Measurements from ENCODE around the gene APOL6. TPM values are rescaled to one million over a fixed set of nuclear protein-coding genes. Genes with fewer than 3 reads are reported as not detected.
A peak's percentile ranks its signal among the peaks of the same experiment; 100 is the strongest.

The APOL6 gene
- total and polyA plus RNA-seq, 2 experiments from 2014 or later, result 8.0 to 20.8 TPM

DNA sequence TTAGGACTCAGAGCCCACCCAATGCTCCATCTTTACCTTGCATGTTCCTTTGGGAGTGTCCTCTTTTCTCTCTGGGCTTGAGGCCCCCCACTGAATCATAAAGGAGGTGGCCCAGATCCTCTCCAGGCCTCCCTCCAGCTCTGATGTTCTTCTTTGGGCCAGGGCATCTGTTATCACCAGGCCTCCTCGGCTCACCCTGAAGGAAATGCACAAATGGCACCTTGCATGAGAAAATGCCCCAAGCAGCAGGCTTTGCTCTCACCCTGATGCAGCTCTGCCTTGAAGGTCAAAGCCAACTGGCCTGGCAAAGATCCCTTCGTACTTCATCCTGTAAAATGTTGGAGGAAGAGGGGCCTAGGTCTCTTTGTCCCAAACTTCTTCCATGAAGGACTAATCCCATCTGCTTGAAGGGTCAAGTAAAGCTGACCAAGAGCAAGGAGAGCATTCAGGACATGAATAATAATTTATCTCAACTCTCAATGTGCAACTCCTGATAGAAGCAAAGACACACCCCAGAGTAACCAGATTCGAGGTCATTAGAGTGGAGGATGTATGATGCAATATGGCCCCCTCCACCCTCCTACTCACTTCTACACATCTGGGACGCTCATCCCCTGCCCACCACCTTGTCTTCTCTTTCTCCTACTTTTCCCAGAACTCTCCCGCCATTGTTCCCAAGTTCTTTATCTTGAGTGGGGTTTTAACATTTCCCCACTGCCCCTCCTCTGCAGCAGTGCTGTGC lies 9.5 kb downstream of the APOL6 start:
- peaks cover 21% of the 10 kb centered on the region for H3K79me2 ChIP-seq (ENCODE audit: insufficient read depth)
- H3K4me2 ChIP-seq (ENCODE audit: unreplicated experiment), result no peak overlapping the region
- peaks cover 14% of the 10 kb centered on the region for H3F3A ChIP-seq (ENCODE audit: insufficient read depth)
- H3K4me1 ChIP-seq (ENCODE audit: insufficient read depth), result peaks cover 16% of the 10 kb centered on the region
- H3K4me3 ChIP-seq, result no peak overlapping the region
- 68 to 70% methylated on average over 5 of the region's 5 CpGs for whole genome bisulfite sequencing, 2 experiments (ENCODE audit: low coverage in 1 of 2, low lambda C conversion rate in 2 of 2, missing lambda C conversion rate in 2 of 2)
- H4K20me1 ChIP-seq (ENCODE audit: insufficient read depth), result no peaks in the 10 kb centered on the region
- no peak overlapping the region for H3K27ac ChIP-seq
- in situ Hi-C loops (cut with MboI), result no loop called here
- no peak overlapping the region for H3K9ac ChIP-seq
- no peaks in the 10 kb centered on the region for H3K9me2 ChIP-seq (ENCODE audit: insufficient read depth)
- no peaks in the 10 kb centered on the region for H3K27me3 ChIP-seq (replicated peaks; ENCODE audit: insufficient read depth)
- H3K9me3 ChIP-seq (ENCODE audit: low read depth), result no peaks in the 10 kb centered on the region
- no peak for DNase-seq
- TF ChIP-seq EZH2 (IDR thresholded peaks at IDR 0.05; ENCODE audit: insufficient read depth, poor library complexity, severe bottlenecking) (no peak), EZH2phosphoT487 (IDR thresholded peaks at IDR 0.05; ENCODE audit: insufficient read depth, low read depth) (no peak)
- H2AFZ ChIP-seq, result no peak overlapping the region
- H3K36me3 ChIP-seq (ENCODE audit: low read depth), result peaks cover 25% of the 10 kb centered on the region

GRCh38 chr22:35660291-35661127 lies 12.3 kb downstream of the APOL6 start:
- Histone ChIP-seq H3K9ac (no peak overlapping the region), H3K9me3 (ENCODE audit: low read depth) (no peaks in the 10 kb centered on the region), H3K27ac (peak overlapping the region; percentile 34; the same call in 1 of the 2 replicates), H3F3A (ENCODE audit: insufficient read depth) (peaks cover 14% of the 10 kb centered on the region), H3K4me2 (ENCODE audit: unreplicated experiment) (no peak overlapping the region), H3K4me3 (no peak overlapping the region), H4K20me1 (ENCODE audit: insufficient read depth) (no peaks in the 10 kb centered on the region), H2AFZ (no peak overlapping the region), H3K36me3 (ENCODE audit: low read depth) (peaks cover 26% of the 10 kb centered on the region), H3K4me1 (ENCODE audit: insufficient read depth) (peaks cover 16% of the 10 kb centered on the region), H3K27me3 (replicated peaks; ENCODE audit: insufficient read depth) (no peaks in the 10 kb centered on the region), H3K9me2 (ENCODE audit: insufficient read depth) (no peaks in the 10 kb centered on the region), H3K79me2 (ENCODE audit: insufficient read depth) (peaks cover 14% of the 10 kb centered on the region)
- TF ChIP-seq EZH2 (IDR thresholded peaks at IDR 0.05; ENCODE audit: insufficient read depth, poor library complexity, severe bottlenecking) (no peak), EZH2phosphoT487 (IDR thresholded peaks at IDR 0.05; ENCODE audit: insufficient read depth, low read depth) (no peak)
- in situ Hi-C loops (cut with MboI), result no loop called here
- 87 to 94% methylated on average over 2 of the region's 2 CpGs for WGBS, 2 experiments (ENCODE audit: low coverage in 1 of 2, low lambda C conversion rate in 2 of 2, missing lambda C conversion rate in 2 of 2)
- DNase-seq, result peak; percentile 51

DNA sequence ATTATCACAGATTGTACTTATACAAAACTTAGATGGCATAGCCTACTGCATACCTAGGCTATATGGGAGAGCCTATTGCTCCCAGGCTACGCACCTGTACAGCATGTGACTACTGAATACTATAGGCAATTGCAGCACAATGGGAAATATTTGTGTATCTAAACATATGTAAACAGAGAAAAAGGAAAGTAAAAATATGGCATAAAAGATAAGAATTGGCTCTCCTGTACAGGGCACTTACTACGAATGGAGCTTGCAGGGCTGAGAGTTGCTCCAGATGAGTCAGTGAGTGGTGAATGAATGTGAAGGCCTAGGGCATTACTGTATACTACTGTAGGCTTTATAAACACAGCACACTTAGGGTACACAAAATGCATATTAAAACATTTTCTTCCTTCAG lies 13.2 kb downstream of the APOL6 start:
- H3K4me1 ChIP-seq (ENCODE audit: insufficient read depth), result peaks cover 16% of the 10 kb centered on the region
- H3K79me2 ChIP-seq (ENCODE audit: insufficient read depth), result peaks cover 14% of the 10 kb centered on the region
- no peaks in the 10 kb centered on the region for H3K9me2 ChIP-seq (ENCODE audit: insufficient read depth)
- H3F3A ChIP-seq (ENCODE audit: insufficient read depth), result peaks cover 14% of the 10 kb centered on the region
- H4K20me1 ChIP-seq (ENCODE audit: insufficient read depth), result no peaks in the 10 kb centered on the region
- H3K4me2 ChIP-seq (ENCODE audit: unreplicated experiment), result no peak overlapping the region
- H3K9me3 ChIP-seq (ENCODE audit: low read depth), result peaks cover 1% of the 10 kb centered on the region
- TF ChIP-seq EZH2 (IDR thresholded peaks at IDR 0.05; ENCODE audit: insufficient read depth, poor library complexity, severe bottlenecking) (no peak), EZH2phosphoT487 (IDR thresholded peaks at IDR 0.05; ENCODE audit: insufficient read depth, low read depth) (no peak)
- peak; percentile 73 for DNase-seq
- H2AFZ ChIP-seq, result no peak overlapping the region
- no peak overlapping the region for H3K9ac ChIP-seq
- no peak overlapping the region for H3K4me3 ChIP-seq
- H3K27me3 ChIP-seq (replicated peaks; ENCODE audit: insufficient read depth), result no peaks in the 10 kb centered on the region
- in situ Hi-C loops (cut with MboI), result no loop called here
- no peak overlapping the region for H3K27ac ChIP-seq
- H3K36me3 ChIP-seq (ENCODE audit: low read depth), result peaks cover 26% of the 10 kb centered on the region
- 57 to 64% methylated on average over 2 of the region's 2 CpGs for WGBS, 2 experiments (ENCODE audit: low coverage in 1 of 2, low lambda C conversion rate in 2 of 2, missing lambda C conversion rate in 2 of 2)

- 63 to 67% methylated on average over 2 of the region's 2 CpGs for WGBS, 2 experiments (ENCODE audit: low coverage in 1 of 2, low lambda C conversion rate in 2 of 2, missing lambda C conversion rate in 2 of 2)
- Histone ChIP-seq H3K27ac (no peak overlapping the region), H3K4me3 (peak overlapping the region; percentile 60), H3K9ac (peak overlapping the region; percentile 46), H3K9me3 (ENCODE audit: low read depth) (peaks cover 4% of the 10 kb centered on the region), H3K4me1 (ENCODE audit: insufficient read depth) (peaks cover 16% of the 10 kb centered on the region), H3K36me3 (ENCODE audit: low read depth) (peaks cover 26% of the 10 kb centered on the region), H3K4me2 (ENCODE audit: unreplicated experiment) (peak overlapping the region; percentile 66), H3K9me2 (ENCODE audit: insufficient read depth) (no peaks in the 10 kb centered on the region), H3K79me2 (ENCODE audit: insufficient read depth) (peaks cover 14% of the 10 kb centered on the region), H3F3A (ENCODE audit: insufficient read depth) (peaks cover 14% of the 10 kb centered on the region), H4K20me1 (ENCODE audit: insufficient read depth) (no peaks in the 10 kb centered on the region), H3K27me3 (replicated peaks; ENCODE audit: insufficient read depth) (no peaks in the 10 kb centered on the region), H2AFZ (peak overlapping the region; percentile 26; the same call in 1 of the 2 replicates)
- no peak for DNase-seq
- in situ Hi-C loops (cut with MboI), result no loop called here
- TF ChIP-seq EZH2phosphoT487 (IDR thresholded peaks at IDR 0.05; ENCODE audit: insufficient read depth, low read depth) (no peak), EZH2 (IDR thresholded peaks at IDR 0.05; ENCODE audit: insufficient read depth, poor library complexity, severe bottlenecking) (no peak)
These were observed 14.7 kb downstream of the APOL6 start for GRCh38 chr22:35662914-35663313.
